Activated T-cell treated with anti-CD3 and anti-CD28 coated beads, Interleukin-2, amount 50 U/mL, for 72 hours (primary cell): Measurements from ENCODE around the gene BAIAP2. TPM values are rescaled to one million over a fixed set of nuclear protein-coding genes. Genes with fewer than 3 reads are reported as not detected.

ENCODE experiments used
- ATAC-seq, 2 donors: fragments of 150-1000 bp; cut with Tn5 transposase; replicated peaks in 1 of 2; 2 replicates each; pipeline ENCODE4 v1.10.0; 2021; ENCODE audit warnings: moderate library complexity in 2 of 2, mild to moderate bottlenecking in 1 of 2
- DNase-seq, 2 donors: peaks; one replicate each; pipeline ENCODE4 v3.0.0; 2021 to 2022; ENCODE audit warnings: mixed read lengths in 1 of 2
- H3K27ac Mint-ChIP-seq: one replicate; pipeline ENCODE4 v1.8.0; 2022; ENCODE audit warnings: mild to moderate bottlenecking, moderate library complexity, mixed read lengths
- H3K27me3 Mint-ChIP-seq: one replicate; pipeline ENCODE4 v1.8.0; 2022; ENCODE audit warnings: low read depth, mixed read lengths
- H3K36me3 Mint-ChIP-seq, 2 donors: one replicate each; pipeline ENCODE4 v1.8.0; 2022; ENCODE audit warnings: mixed read lengths in 2 of 2, mild to moderate bottlenecking in 1 of 2; ENCODE audit not compliant: insufficient read depth in 2 of 2
- H3K4me1 Mint-ChIP-seq: one replicate; pipeline ENCODE4 v1.8.0; 2022; ENCODE audit warnings: low read depth, mixed read lengths
- H3K4me3 Mint-ChIP-seq, 2 donors: one replicate each; pipeline ENCODE4 v1.8.0; 2022; ENCODE audit warnings: mild to moderate bottlenecking in 2 of 2, mixed read lengths in 2 of 2, moderate library complexity in 2 of 2
- H3K9me3 Mint-ChIP-seq, 2 donors: one replicate each; pipeline ENCODE4 v1.8.0; 2022; ENCODE audit warnings: mixed read lengths in 2 of 2
- total RNA-seq, 2 donors: library from RNA; stranded (reverse); gene quantifications; one replicate each; pipeline ENCODE4 v1.2.3, GENCODE V29; 2022

Gene BAIAP2
- total RNA-seq, 2 donors from 2014 or later: 8.7 TPM

DNA sequence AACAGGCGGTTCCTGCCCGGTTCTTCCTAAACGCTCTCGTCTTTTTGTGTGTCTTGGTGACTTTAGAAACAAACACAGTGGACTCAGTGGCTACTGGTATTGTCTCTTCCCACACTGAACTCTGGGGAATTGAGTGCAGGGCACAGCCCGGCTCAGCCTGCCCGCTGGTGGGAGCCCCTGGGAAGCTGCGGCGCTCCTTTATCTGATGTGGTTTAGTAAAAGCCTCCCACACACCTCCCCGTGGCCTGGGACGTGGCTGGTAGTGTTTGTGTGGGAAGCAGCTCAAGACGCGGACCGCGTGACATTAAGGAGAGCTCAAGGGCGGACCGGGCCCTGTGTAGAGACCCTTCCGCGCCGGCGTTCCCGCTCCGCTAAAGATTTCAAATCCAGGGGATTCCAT is 75.0 kb downstream of the BAIAP2 start:
- no peaks in the 10 kb centered on the region for H3K36me3 Mint-ChIP-seq
- no peak for ATAC-seq
- H3K4me1 Mint-ChIP-seq: peaks cover 4% of the 10 kb centered on the region
- no peak overlapping the region for H3K4me3 Mint-ChIP-seq
- H3K9me3 Mint-ChIP-seq: no peaks in the 10 kb centered on the region
- H3K27me3 Mint-ChIP-seq: no peaks in the 10 kb centered on the region
- no peak for DNase-seq
- H3K27ac Mint-ChIP-seq: no peak overlapping the region

DNA sequence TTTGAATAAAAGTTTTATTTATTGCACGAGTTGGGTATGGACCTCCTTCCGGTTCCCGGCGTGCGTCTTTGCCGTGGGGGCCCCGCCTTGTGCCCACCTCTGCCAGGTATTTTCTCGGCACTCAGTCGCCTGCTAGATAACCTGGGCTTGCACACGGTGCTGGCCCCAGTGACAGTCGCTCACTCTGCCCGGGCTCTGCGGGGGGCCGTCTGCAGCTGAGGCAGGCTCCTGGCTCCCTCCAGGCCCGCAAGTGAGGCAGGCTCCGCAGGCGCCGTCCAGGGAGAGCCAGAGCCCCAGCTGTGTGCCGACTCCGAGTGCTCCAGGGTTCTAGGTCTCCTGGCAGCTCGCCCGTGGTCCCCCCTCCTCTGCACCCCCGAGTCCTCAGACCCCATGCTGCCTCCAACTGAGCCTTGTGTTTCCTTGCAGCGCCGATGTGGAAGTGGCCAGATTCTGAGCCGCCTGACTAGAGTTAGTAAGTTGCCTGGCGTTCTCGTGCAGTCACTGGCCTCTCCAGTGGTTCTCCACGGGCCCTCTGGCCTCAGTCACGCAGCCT is 75.6 kb downstream of the BAIAP2 start:
- H3K36me3 Mint-ChIP-seq: no peaks in the 10 kb centered on the region
- H3K9me3 Mint-ChIP-seq: no peaks in the 10 kb centered on the region
- H3K4me1 Mint-ChIP-seq: peaks cover 4% of the 10 kb centered on the region
- H3K27me3 Mint-ChIP-seq: no peaks in the 10 kb centered on the region
- no peak overlapping the region for H3K27ac Mint-ChIP-seq
- ATAC-seq: no peak
- H3K4me3 Mint-ChIP-seq: no peak overlapping the region
- no peak for DNase-seq

DNA sequence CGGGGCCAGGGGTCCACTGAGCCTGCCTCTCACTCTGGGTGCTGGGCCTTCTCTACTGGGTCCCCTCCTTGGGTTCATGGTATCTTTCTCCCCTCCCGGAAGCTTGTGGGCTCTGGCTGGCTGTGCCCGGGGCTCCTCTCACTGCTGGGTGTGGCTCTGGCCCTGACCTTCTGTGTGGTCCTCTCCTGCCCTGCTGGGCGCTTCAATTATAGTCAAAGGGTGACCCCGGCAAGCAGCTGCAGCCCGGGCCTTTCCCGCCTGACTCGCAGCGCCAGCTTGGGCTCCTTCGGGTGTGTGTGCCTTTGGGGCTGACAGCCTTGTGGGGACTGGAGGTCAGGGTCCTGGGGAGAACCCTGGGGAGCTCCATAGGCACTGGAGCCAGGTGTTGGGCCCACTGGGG is 76.1 kb downstream of the BAIAP2 start:
- Mint-ChIP-seq H3K4me3 (no peak overlapping the region), H3K9me3 (no peaks in the 10 kb centered on the region)
- no peak for DNase-seq

DNA sequence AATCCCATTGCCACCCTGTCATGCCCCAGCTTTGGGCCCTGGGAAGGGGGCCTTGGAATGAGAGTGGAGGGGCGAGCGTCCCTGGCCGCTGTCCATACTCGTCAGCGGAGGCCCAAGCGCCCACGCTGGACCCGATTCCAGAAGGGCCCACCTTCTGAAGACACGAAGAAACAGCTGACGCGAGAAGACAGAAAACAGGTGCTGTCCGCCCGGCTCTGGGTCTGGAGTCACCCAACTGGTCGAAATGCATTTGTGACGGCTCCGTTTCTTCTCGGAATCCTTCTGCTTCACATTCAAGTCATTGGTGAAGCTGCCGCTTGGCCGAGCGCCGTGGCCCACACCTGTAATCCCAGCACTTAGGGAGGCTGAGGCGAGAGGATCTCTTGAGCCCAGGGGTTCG is 77.5 kb downstream of the BAIAP2 start:
- H3K27me3 Mint-ChIP-seq: no peaks in the 10 kb centered on the region
- no peak overlapping the region for H3K4me3 Mint-ChIP-seq
- H3K4me1 Mint-ChIP-seq: peaks cover 4% of the 10 kb centered on the region
- ATAC-seq: no peak
- H3K27ac Mint-ChIP-seq: no peak overlapping the region
- H3K9me3 Mint-ChIP-seq: no peaks in the 10 kb centered on the region
- no peaks in the 10 kb centered on the region for H3K36me3 Mint-ChIP-seq
- DNase-seq: no peak

More for the DNA sequence above, 76.1 kb downstream of the BAIAP2 start:
- Mint-ChIP-seq H3K4me1 (peaks cover 4% of the 10 kb centered on the region), H3K27ac (no peak overlapping the region), H3K36me3 (no peaks in the 10 kb centered on the region), H3K27me3 (no peaks in the 10 kb centered on the region)
- ATAC-seq: no peak

- Mint-ChIP-seq H3K9me3 (no peaks in the 10 kb centered on the region), H3K36me3 (no peaks in the 10 kb centered on the region), H3K4me3 (no peak overlapping the region), H3K27me3 (no peaks in the 10 kb centered on the region), H3K4me1 (peaks cover 4% of the 10 kb centered on the region), H3K27ac (no peak overlapping the region)
- DNase-seq (no peak), ATAC-seq (no peak)
These were observed 78.3 kb downstream of the BAIAP2 start for GRCh38 chr17:81113158-81113724.

DNA sequence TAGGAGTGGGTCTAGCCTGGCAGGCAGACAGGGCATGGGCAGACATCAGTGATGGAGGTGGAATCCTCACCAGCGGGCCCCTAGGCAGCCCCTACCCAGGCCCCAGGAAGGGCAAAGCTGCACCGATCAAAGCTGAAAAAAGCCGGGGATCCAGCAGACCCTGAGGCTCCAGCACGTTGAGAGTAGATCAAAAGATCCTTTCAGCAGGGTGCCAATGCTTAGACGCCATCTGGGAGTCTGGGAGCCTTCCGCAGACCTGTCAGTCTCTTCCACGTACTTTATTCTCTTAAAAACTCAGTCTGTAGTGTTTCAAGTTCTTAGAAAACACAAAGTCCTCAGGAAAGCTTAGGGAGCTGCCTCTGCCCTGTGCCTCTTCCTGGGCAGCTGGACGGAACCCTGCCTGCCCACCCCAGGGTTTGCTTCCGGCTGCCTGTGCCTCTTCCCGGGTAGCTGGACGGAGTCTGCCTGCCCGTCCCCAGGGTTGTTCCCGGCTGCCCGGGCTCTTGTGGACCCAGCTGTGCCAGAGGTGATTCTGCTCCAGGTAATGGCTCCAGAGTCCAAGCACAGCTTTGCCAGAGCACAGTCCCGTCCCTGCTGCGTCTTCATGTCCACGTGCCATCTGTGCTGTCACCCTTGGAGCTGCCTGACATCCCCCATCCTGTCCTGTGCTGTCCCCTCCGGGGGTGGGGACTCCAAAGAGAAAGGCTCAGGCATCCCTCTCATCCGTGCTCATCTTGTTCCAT is 79.6 kb downstream of the BAIAP2 start:
- Mint-ChIP-seq H3K4me3 (no peak overlapping the region), H3K27ac (no peak overlapping the region), H3K4me1 (peaks cover 4% of the 10 kb centered on the region), H3K27me3 (no peaks in the 10 kb centered on the region), H3K9me3 (no peaks in the 10 kb centered on the region), H3K36me3 (no peaks in the 10 kb centered on the region)
- ATAC-seq (no peak), DNase-seq (no peak)

GRCh38 chr17:81115219-81115618 is 80.3 kb downstream of the BAIAP2 start:
- H3K4me1 Mint-ChIP-seq: no peaks in the 10 kb centered on the region
- DNase-seq: no peak
- H3K9me3 Mint-ChIP-seq: no peaks in the 10 kb centered on the region
- H3K36me3 Mint-ChIP-seq: no peaks in the 10 kb centered on the region
- no peak for ATAC-seq
- H3K4me3 Mint-ChIP-seq: no peak overlapping the region
- H3K27me3 Mint-ChIP-seq: no peaks in the 10 kb centered on the region
- no peak overlapping the region for H3K27ac Mint-ChIP-seq

GRCh38 chr17:81115749-81116464 is 81.0 kb downstream of the BAIAP2 start:
- no peaks in the 10 kb centered on the region for H3K4me1 Mint-ChIP-seq
- no peak overlapping the region for H3K4me3 Mint-ChIP-seq
- H3K9me3 Mint-ChIP-seq: no peaks in the 10 kb centered on the region

DNA sequence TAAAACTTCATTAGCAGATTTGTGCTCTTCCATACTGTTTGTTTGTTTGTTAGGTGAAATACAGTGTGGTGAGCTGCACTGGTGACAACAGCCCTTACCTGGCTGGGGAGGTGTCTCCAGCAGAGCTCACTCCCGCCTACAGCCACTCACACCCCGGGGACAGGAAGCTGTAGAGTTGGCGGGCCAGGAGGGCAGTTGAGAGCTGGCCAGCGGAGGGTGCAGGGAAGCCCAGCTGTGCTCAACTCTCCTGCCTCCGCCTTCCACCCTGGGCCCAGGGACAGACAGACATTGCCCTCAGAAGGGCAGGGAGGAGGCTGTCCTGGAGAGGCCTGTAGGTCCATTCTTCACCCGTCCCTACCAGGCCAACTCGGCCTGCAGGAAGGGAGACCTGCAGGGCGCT is 81.8 kb downstream of the BAIAP2 start:
- DNase-seq (no peak), ATAC-seq (no peak)
- no peaks in the 10 kb centered on the region for H3K4me1 Mint-ChIP-seq
- H3K36me3 Mint-ChIP-seq: no peaks in the 10 kb centered on the region
- H3K27me3 Mint-ChIP-seq: no peaks in the 10 kb centered on the region
- H3K9me3 Mint-ChIP-seq: no peaks in the 10 kb centered on the region
- H3K27ac Mint-ChIP-seq: no peak overlapping the region
- no peak overlapping the region for H3K4me3 Mint-ChIP-seq

More at GRCh38 chr17:81115749-81116464, 81.0 kb downstream of the BAIAP2 start:
- no peaks in the 10 kb centered on the region for H3K36me3 Mint-ChIP-seq
- no peak for DNase-seq
- no peak overlapping the region for H3K27ac Mint-ChIP-seq
- no peak for ATAC-seq
- H3K27me3 Mint-ChIP-seq: no peaks in the 10 kb centered on the region

DNA sequence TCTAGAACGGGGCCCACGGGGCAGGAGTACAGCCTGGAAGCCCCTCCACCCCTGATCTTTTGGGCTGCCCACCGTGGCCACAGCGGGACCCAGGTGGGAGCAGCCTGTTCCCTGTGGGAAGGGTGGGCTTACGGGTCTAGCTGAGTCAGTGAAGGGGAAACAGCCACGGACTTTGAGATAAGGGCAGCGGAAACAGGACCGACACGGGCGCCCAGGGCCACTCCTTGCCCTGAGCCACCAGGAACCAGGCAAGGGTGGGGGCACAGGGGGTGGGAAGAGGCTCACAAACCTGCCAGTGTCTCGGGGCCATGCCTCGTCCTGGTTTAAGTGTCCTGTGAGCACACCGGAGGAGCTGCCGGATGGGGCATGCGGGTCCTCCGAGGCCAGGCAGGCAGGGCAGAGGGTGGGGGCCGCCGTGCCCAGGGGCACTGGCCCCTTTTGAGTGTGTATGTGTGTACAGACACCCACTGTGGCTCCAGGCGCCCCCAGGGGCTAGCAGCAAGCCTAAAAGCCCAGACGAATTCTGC is 82.8 kb downstream of the BAIAP2 start:
- Mint-ChIP-seq H3K9me3 (no peaks in the 10 kb centered on the region), H3K27me3 (no peaks in the 10 kb centered on the region), H3K4me1 (no peaks in the 10 kb centered on the region), H3K27ac (no peak overlapping the region), H3K36me3 (no peaks in the 10 kb centered on the region), H3K4me3 (no peak overlapping the region)
- DNase-seq: no peak
- no peak for ATAC-seq

- no peak for ATAC-seq
- Mint-ChIP-seq H3K4me3 (peak overlapping the region; percentile 50 to 68), H3K27me3 (no peaks in the 10 kb centered on the region), H3K9me3 (no peaks in the 10 kb centered on the region), H3K27ac (no peak overlapping the region), H3K4me1 (no peaks in the 10 kb centered on the region), H3K36me3 (no peaks in the 10 kb centered on the region)
- DNase-seq: no peak
These were observed 83.6 kb downstream of the BAIAP2 start for GRCh38 chr17:81118308-81119221.
